Kidney (tissue), 14 donors: ENCODE results near the gene ZNF280B. TPM values are rescaled to one million over a fixed set of nuclear protein-coding genes. Genes with fewer than 3 reads are reported as not detected.

Experiments used
- DNase-seq, 5 donors: peaks; one replicate each; pipeline ENCODE4 v3.0.0-alpha.2; 2013 to 2020
- FAIRE-seq: peaks from 2 replicates; lab custom pipeline; 2012; peaks lifted over from hg19 to GRCh38; lab: Jason Lieb, UNC
- H3K27ac ChIP-seq, 2 donors: one replicate each; pipeline ENCODE4 v1.7.0; 2013; ENCODE audit warnings: low read depth in 2 of 2, low read length in 2 of 2, inconsistent platforms in 1 of 2
- H3K27me3 ChIP-seq: one replicate; pipeline ENCODE4 v1.7.1; 2013; ENCODE audit warnings: low read length, inconsistent platforms; ENCODE audit not compliant: control insufficient read depth, insufficient read depth
- H3K36me3 ChIP-seq, 3 donors: one replicate each; pipeline versions ENCODE4 v1.7.0 to v1.7.1; 2013; ENCODE audit warnings: low read length in 3 of 3, control low read depth in 1 of 3, inconsistent platforms in 1 of 3; ENCODE audit not compliant: insufficient read depth in 3 of 3, control insufficient read depth in 2 of 3
- H3K4me1 ChIP-seq, 3 donors: one replicate each; pipeline versions ENCODE4 v1.7.0 to v1.7.1; 2013; ENCODE audit warnings: low read length in 3 of 3, inconsistent platforms in 1 of 3, low read depth in 1 of 3; ENCODE audit not compliant: control insufficient read depth in 2 of 3, insufficient read depth in 2 of 3
- H3K4me3 ChIP-seq, 3 donors: one replicate each; pipeline versions ENCODE4 v1.7.0 to v1.8.1; 2013; ENCODE audit warnings: low read length in 3 of 3, control low read depth in 1 of 3, inconsistent platforms in 1 of 3
- H3K9ac ChIP-seq, 3 donors: one replicate each; pipeline versions ENCODE4 v1.7.0 to v1.7.1; 2013; ENCODE audit warnings: low read length in 3 of 3, control low read depth in 1 of 3, inconsistent platforms in 1 of 3
- H3K9me3 ChIP-seq, 3 donors: one replicate each; pipeline versions ENCODE4 v1.7.0 to v1.7.1; 2013; ENCODE audit warnings: low read length in 3 of 3, control low read depth in 1 of 3, inconsistent platforms in 1 of 3; ENCODE audit not compliant: control insufficient read depth in 2 of 3, insufficient read depth in 1 of 3
- CTCF ChIP-seq: IDR thresholded peaks from 3 replicates; pipeline ENCODE4 v1.5.1; 2012; ENCODE audit warnings: mild to moderate bottlenecking, moderate library complexity, borderline replicate concordance; ENCODE audit not compliant: insufficient read depth; ENCODE audit errors: extremely low read depth
- intact Hi-C: fragments of 100-400 bp; cut with DNase I; formaldehyde crosslinking; loops from one replicate; pipeline ENCODE4 v1.11.1; 2022
- polyA plus RNA-seq: library from polyadenylated mRNA; stranded (reverse); fragments of 350-450 nt; fragmentation: Illumina TruSeq; extraction: RNeasy Lipid Tissue Mini Kit (QIAGEN cat#74804); gene quantifications from one replicate; pipeline ENCODE4 v1.2.3, GENCODE V29; 2014; ENCODE audit warnings: low read depth, low replicate concordance; ENCODE audit not compliant: insufficient read depth
- total RNA-seq: library from RNA; stranded (reverse); fragmentation: NEBNext Ultra II Directional; extraction: Animal tissue kit (Norgen Biotek cat#: 25700); gene quantifications from one replicate; pipeline ENCODE4 v1.2.1, GENCODE V29; 2021
- donor health status: control.
- donor health status: control.
- donor health status: control.
- donor health status: control.
- donor health status: control.
- donor health status: DM: yes; HTN: yes; CAD: no.
- donor health status: Normal renal cell carcinoma (clear cell type).

ZNF280B gene
- total and polyA plus RNA-seq, 2 donors from 2014 or later: 0.26 to 1.0 TPM

- TF ChIP-seq CTCF: no peak
- no peaks in the 10 kb centered on the region for H3K27me3 ChIP-seq
- no peak overlapping the region for H3K27ac ChIP-seq
- no peak overlapping the region for H3K4me3 ChIP-seq
- DNase-seq: no peak
- no peaks in the 10 kb centered on the region for H3K36me3 ChIP-seq
- FAIRE-seq: no peak
- no peaks in the 10 kb centered on the region for H3K9me3 ChIP-seq
- intact Hi-C loops: no loop called here
- H3K4me1 ChIP-seq: no peaks in the 10 kb centered on the region
- no peak overlapping the region for H3K9ac ChIP-seq
Measured at GRCh38 chr22:22538226-22538989, 29.9 kb upstream of the ZNF280B start.

- Histone ChIP-seq H3K4me3 (no peak overlapping the region), H3K4me1 (no peaks in the 10 kb centered on the region), H3K27me3 (no peaks in the 10 kb centered on the region), H3K9me3 (no peaks in the 10 kb centered on the region), H3K9ac (no peak overlapping the region), H3K27ac (no peak overlapping the region), H3K36me3 (no peaks in the 10 kb centered on the region)
- no peak for TF ChIP-seq CTCF
- DNase-seq (no peak), FAIRE-seq (no peak)
- intact Hi-C loops: no loop called here
Measured at GRCh38 chr22:22536916-22537315, 28.4 kb upstream of the ZNF280B start.

GRCh38 chr22:22536515-22536914, 28.0 kb upstream of the ZNF280B start:
- H3K27ac ChIP-seq: no peak overlapping the region
- no peak overlapping the region for H3K9ac ChIP-seq
- DNase-seq: no peak
- no peaks in the 10 kb centered on the region for H3K9me3 ChIP-seq
- H3K27me3 ChIP-seq: no peaks in the 10 kb centered on the region
- H3K4me3 ChIP-seq: no peak overlapping the region
- H3K4me1 ChIP-seq: no peaks in the 10 kb centered on the region
- TF ChIP-seq CTCF: no peak
- no peaks in the 10 kb centered on the region for H3K36me3 ChIP-seq
- intact Hi-C loops: no loop called here
- FAIRE-seq: no peak

- Histone ChIP-seq H3K27ac (no peak overlapping the region), H3K27me3 (no peaks in the 10 kb centered on the region), H3K9ac (no peak overlapping the region), H3K9me3 (no peaks in the 10 kb centered on the region), H3K4me1 (no peaks in the 10 kb centered on the region), H3K4me3 (no peak overlapping the region), H3K36me3 (no peaks in the 10 kb centered on the region)
- intact Hi-C loops: no loop called here
- no peak for TF ChIP-seq CTCF
- DNase-seq (no peak), FAIRE-seq (no peak)
Measured at GRCh38 chr22:22535662-22536061, 27.1 kb upstream of the ZNF280B start.
